Osteoblast (primary cell): ENCODE results near the gene SHISA6. TPM values are rescaled to one million over a fixed set of nuclear protein-coding genes. Genes with fewer than 3 reads are reported as not detected.

ENCODE experiments used
- DNase-seq: peaks from one replicate; pipeline ENCODE4 v3.0.0; 2011; ENCODE audit warnings: low spot score, mixed read lengths; ENCODE audit not compliant: insufficient read length; ENCODE audit errors: missing footprints
- H2AFZ ChIP-seq: 2 replicates; pipeline ENCODE4 v1.6.0; 2011; ENCODE audit warnings: mild to moderate bottlenecking, low read length
- H3K27ac ChIP-seq: 2 replicates; pipeline ENCODE4 v1.5.1; 2011; ENCODE audit warnings: mild to moderate bottlenecking, low read depth, low read length, moderate library complexity
- H3K27me3 ChIP-seq: 2 replicates; pipeline ENCODE4 v1.6.0; 2012; ENCODE audit warnings: mild to moderate bottlenecking, control low read depth, inconsistent platforms, low read length, moderate library complexity; ENCODE audit not compliant: insufficient read depth
- H3K36me3 ChIP-seq: 2 replicates; pipeline ENCODE4 v1.5.1; 2011; ENCODE audit warnings: mild to moderate bottlenecking, low read length, control low read depth, moderate library complexity; ENCODE audit not compliant: insufficient read depth
- H3K4me1 ChIP-seq: 2 replicates; pipeline ENCODE4 v1.5.1; 2011; ENCODE audit warnings: mild to moderate bottlenecking, low read length, control low read depth, moderate library complexity; ENCODE audit not compliant: insufficient read depth
- H3K4me2 ChIP-seq: 2 replicates; pipeline ENCODE4 v1.6.0; 2011; ENCODE audit warnings: mild to moderate bottlenecking, low read length; ENCODE audit not compliant: insufficient read depth
- H3K4me3 ChIP-seq: fragments of 200-600 bp; sonication (generic); 3 replicates; pipeline ENCODE4 v1.5.1; 2012; ENCODE audit warnings: mild to moderate bottlenecking, low read length, inconsistent platforms; ENCODE audit not compliant: insufficient read depth
- H3K79me2 ChIP-seq: 2 replicates; pipeline ENCODE4 v1.6.0; 2012; ENCODE audit warnings: mild to moderate bottlenecking, low read length, control low read depth, inconsistent platforms; ENCODE audit not compliant: insufficient read depth
- H3K9me3 ChIP-seq: 2 replicates; pipeline ENCODE4 v1.5.1; 2011; ENCODE audit warnings: low read depth, low read length, control low read depth
- H4K20me1 ChIP-seq: 2 replicates; pipeline ENCODE4 v1.6.0; 2012; ENCODE audit warnings: mild to moderate bottlenecking, low read length, control low read depth; ENCODE audit not compliant: insufficient read depth
- total RNA-seq: library from RNA; depleted of rRNA; stranded (reverse); fragments of >200 nt; gene quantifications from 2 replicates; pipeline ENCODE4 v1.2.3, GENCODE V29; 2012
- TF ChIP-seq, protein P1 (sequence below): IDR thresholded peaks from 2 replicates; pipeline ENCODE4 v1.5.1; 2011; ENCODE audit warnings: mild to moderate bottlenecking, low read depth, low read length, moderate library complexity; ENCODE audit errors: extremely low read depth

Gene SHISA6
- total RNA-seq = not detected in 2 replicates

DNA sequence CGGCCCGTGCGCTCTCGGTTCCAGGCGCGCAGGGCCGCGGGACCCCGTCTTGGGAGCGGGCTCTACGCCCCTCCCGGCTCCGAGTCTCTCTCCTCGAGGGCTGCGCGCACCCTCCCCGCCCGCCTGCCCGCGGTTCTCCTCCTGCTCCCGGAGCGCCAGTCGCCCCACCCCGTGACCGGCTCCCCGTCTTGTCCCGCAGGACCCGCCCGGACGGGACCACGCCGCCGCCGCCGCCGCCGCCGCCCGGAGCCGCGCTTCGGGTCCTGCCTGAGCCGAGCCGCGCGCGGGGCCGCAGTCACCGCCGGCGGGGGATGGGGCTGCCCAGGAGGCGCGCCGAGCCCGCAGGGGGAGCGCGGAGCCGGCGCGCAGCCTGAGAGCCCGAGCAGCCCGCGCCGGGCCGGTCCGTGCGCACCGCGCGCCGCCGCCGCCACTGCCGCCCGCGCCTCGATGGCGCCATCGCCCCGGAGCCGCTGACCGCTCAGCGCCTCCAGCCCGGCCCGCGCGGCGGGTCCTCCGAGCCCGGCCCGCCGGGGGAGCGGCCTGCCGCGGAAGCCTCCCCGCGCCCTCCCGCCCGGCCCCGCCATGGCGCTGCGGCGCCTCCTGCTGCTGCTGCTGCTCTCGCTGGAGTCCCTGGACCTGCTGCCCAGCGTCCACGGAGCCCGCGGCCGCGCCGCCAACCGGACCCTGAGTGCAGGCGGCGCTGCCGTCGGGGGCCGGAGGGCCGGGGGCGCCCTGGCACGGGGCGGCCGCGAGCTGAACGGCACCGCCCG is at the start of gene SHISA6:
Gene SHISA6 (plus strand): TSS at position 373 of the 770 bp plus-strand sequence.
- TF ChIP-seq, protein P1, sequence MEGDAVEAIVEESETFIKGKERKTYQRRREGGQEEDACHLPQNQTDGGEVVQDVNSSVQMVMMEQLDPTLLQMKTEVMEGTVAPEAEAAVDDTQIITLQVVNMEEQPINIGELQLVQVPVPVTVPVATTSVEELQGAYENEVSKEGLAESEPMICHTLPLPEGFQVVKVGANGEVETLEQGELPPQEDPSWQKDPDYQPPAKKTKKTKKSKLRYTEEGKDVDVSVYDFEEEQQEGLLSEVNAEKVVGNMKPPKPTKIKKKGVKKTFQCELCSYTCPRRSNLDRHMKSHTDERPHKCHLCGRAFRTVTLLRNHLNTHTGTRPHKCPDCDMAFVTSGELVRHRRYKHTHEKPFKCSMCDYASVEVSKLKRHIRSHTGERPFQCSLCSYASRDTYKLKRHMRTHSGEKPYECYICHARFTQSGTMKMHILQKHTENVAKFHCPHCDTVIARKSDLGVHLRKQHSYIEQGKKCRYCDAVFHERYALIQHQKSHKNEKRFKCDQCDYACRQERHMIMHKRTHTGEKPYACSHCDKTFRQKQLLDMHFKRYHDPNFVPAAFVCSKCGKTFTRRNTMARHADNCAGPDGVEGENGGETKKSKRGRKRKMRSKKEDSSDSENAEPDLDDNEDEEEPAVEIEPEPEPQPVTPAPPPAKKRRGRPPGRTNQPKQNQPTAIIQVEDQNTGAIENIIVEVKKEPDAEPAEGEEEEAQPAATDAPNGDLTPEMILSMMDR = no peak
- Histone ChIP-seq H3K4me1 (no peaks in the 10 kb centered on the region), H3K9me3 (no peaks in the 10 kb centered on the region), H3K27ac (no peak within 1 kb of the TSS), H3K4me2 (no peak within 1 kb of the TSS), H3K27me3 (no peaks in the 10 kb centered on the region), H2AFZ (no peak within 1 kb of the TSS), H3K36me3 (no peaks in the 10 kb centered on the region), H4K20me1 (no peaks in the 10 kb centered on the region), H3K4me3 (no peak within 1 kb of the TSS), H3K79me2 (no peaks in the 10 kb centered on the region)
- no peak for DNase-seq

DNA sequence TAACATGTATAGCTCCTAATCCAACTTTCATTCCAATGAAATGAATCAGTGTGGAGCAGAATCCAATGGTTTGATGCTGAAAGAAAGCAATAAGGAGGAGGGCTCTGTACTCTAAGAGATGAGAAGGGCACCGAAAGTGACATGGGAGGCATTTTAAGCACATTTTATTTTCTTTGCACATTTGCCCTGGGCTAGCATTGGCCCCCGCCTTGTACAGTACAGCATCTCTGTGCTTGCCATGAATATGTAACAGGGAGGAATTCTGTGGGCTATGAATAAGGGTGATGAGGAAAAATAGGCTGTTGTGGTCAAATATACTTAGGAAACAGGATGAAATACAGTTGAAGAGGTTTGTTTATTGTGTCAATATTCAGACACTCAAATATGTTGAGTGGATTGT is 45.2 kb upstream of the SHISA6 start:
- Histone ChIP-seq H3K9me3 (no peaks in the 10 kb centered on the region), H3K4me1 (no peaks in the 10 kb centered on the region), H3K4me2 (no peak overlapping the region), H3K27ac (no peak overlapping the region), H3K27me3 (no peaks in the 10 kb centered on the region), H4K20me1 (no peaks in the 10 kb centered on the region), H3K36me3 (no peaks in the 10 kb centered on the region), H3K4me3 (no peak overlapping the region), H2AFZ (no peak overlapping the region), H3K79me2 (no peaks in the 10 kb centered on the region)
- TF ChIP-seq, protein P1 = no peak
- DNase-seq = no peak

DNA sequence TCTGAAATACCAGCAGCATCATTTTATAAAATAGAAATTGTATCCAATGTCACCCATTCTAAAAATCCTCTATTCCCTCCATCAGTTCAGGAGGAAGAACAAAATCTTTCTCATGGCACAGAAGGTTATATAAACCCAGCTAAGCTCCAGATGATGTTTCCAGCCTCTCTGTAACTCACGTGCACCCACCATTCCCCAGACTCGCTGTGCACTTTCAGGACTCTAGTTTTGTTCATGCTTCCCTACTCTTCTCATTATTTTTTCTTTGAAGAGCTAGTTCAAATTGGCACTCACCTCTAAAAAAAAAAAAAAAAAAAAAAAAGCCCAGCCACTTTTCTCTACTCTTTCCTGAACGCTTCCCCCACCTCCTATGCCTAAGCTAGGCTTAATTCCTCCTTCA is 36.0 kb upstream of the SHISA6 start:
- H4K20me1 ChIP-seq = no peaks in the 10 kb centered on the region
- no peaks in the 10 kb centered on the region for H3K4me1 ChIP-seq
- H3K27me3 ChIP-seq = no peaks in the 10 kb centered on the region
- no peak overlapping the region for H3K27ac ChIP-seq
- no peak overlapping the region for H3K4me3 ChIP-seq
- H3K79me2 ChIP-seq = no peaks in the 10 kb centered on the region
- H3K4me2 ChIP-seq = no peak overlapping the region
- no peaks in the 10 kb centered on the region for H3K36me3 ChIP-seq
- TF ChIP-seq, protein P1 = no peak
- peaks cover 3% of the 10 kb centered on the region for H3K9me3 ChIP-seq
- no peak overlapping the region for H2AFZ ChIP-seq
- DNase-seq = no peak

DNA sequence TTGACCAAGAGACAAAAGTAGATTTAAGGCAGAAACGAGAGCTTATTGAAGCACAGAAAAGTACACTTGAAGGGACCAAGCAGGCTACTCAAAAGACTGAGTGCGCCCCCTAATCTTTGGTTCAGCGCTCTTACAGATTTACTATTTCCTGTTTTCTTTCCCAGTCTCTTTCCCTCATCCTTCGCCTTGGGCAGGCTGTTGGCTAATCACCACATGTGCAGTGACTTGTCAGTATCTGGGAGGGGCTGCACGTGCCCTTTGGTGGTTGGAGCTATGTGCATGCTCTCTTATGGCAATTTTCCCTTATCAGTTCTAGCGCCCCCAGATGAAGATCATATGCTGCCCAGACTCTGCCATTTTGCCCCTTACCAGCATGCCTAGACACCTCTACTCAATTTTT is 35.4 kb upstream of the SHISA6 start:
- no peak for DNase-seq
- no peak overlapping the region for H3K4me2 ChIP-seq

More for the DNA sequence above, 35.4 kb upstream of the SHISA6 start:
- no peak overlapping the region for H3K4me3 ChIP-seq
- no peaks in the 10 kb centered on the region for H4K20me1 ChIP-seq
- no peak overlapping the region for H3K27ac ChIP-seq
- no peaks in the 10 kb centered on the region for H3K27me3 ChIP-seq
- H2AFZ ChIP-seq = no peak overlapping the region
- no peaks in the 10 kb centered on the region for H3K36me3 ChIP-seq
- H3K79me2 ChIP-seq = no peaks in the 10 kb centered on the region
- TF ChIP-seq, protein P1 = no peak
- H3K4me1 ChIP-seq = no peaks in the 10 kb centered on the region
- H3K9me3 ChIP-seq = peaks cover 3% of the 10 kb centered on the region
